Neural cell (in vitro differentiated cells): ENCODE data around the gene GRIA3. TPM values are rescaled to one million over a fixed set of nuclear protein-coding genes. Genes with fewer than 3 reads are reported as not detected.

Source experiments
- H2AFZ ChIP-seq: fragments of 200-600, 300-800 bp; sonication (generic), shearing (Covaris generic); 2 replicates; pipeline ENCODE4 v1.6.0; 2014; ENCODE audit warnings: low read depth, mild to moderate bottlenecking, antibody characterized with exemption, low read length, moderate library complexity
- H3F3A ChIP-seq: fragments of 200-600 bp; shearing (Covaris generic); 2 replicates; pipeline ENCODE4 v1.6.1; 2016; ENCODE audit warnings: mild to moderate bottlenecking, moderate library complexity, mixed read lengths, antibody characterized with exemption, low read length; ENCODE audit not compliant: insufficient read depth, poor library complexity, severe bottlenecking
- H3K27ac ChIP-seq: fragments of 200-600, 300-800 bp; sonication (generic), shearing (Covaris generic); 2 replicates; pipeline ENCODE4 v1.5.1; 2014; ENCODE audit warnings: mild to moderate bottlenecking, low read length, moderate library complexity
- H3K27me3 ChIP-seq: fragments of 300-800, 200-600 bp; sonication (generic), shearing (Covaris generic); 2 replicates; pipeline ENCODE4 v1.6.0; 2014; ENCODE audit warnings: mild to moderate bottlenecking, low read depth, low read length, moderate library complexity; ENCODE audit not compliant: insufficient read depth
- H3K36me3 ChIP-seq: fragments of 300-800, 200-600 bp; sonication (generic), shearing (Covaris generic); 2 replicates; pipeline ENCODE4 v1.5.1; 2014; ENCODE audit warnings: mild to moderate bottlenecking, antibody characterized with exemption, low read length, moderate library complexity; ENCODE audit not compliant: insufficient read depth
- H3K4me2 ChIP-seq: fragments of 300-800, 200-600 bp; sonication (generic), shearing (Covaris generic); 2 replicates; pipeline ENCODE4 v1.6.0; 2014; ENCODE audit warnings: mild to moderate bottlenecking, low read length
- H3K4me3 ChIP-seq: fragments of 300-800, 200-600 bp; sonication (generic), shearing (Covaris generic); 2 replicates; pipeline ENCODE4 v1.5.1; 2014; ENCODE audit warnings: mild to moderate bottlenecking, low read length, moderate library complexity
- H3K79me2 ChIP-seq: fragments of 200-600 bp; shearing (Covaris generic); replicated peaks from 2 replicates; pipeline ENCODE4 v1.6.0; 2014; ENCODE audit warnings: mild to moderate bottlenecking, low read length, moderate library complexity; ENCODE audit not compliant: insufficient read depth
- H3K9ac ChIP-seq: fragments of 300-800, 200-600 bp; sonication (generic), shearing (Covaris generic); 2 replicates; pipeline ENCODE4 v1.6.1; 2016; ENCODE audit warnings: mild to moderate bottlenecking, low read length, mixed read lengths
- H3K9me2 ChIP-seq: fragments of 200-600 bp; shearing (Covaris generic); 2 replicates; pipeline ENCODE4 v1.6.1; 2016; ENCODE audit warnings: mild to moderate bottlenecking, low read length, mixed read lengths; ENCODE audit not compliant: insufficient read depth
- H3K9me3 ChIP-seq: fragments of 200-600, 300-800 bp; sonication (generic), shearing (Covaris generic); 2 replicates; pipeline ENCODE4 v1.6.1; 2016; ENCODE audit warnings: mild to moderate bottlenecking, mixed run types, low read length, moderate library complexity, mixed read lengths
- H4K20me1 ChIP-seq: fragments of 200-600 bp; shearing (Covaris generic); 2 replicates; pipeline ENCODE4 v1.6.1; 2016; ENCODE audit warnings: mild to moderate bottlenecking, mixed run types; ENCODE audit not compliant: insufficient read depth
- CTCF ChIP-seq: fragments of 450-650 bp; IDR thresholded peaks from 2 replicates; pipeline ENCODE4 v1.5.1; 2014; ENCODE audit warnings: antibody characterized with exemption, mild to moderate bottlenecking, moderate library complexity; ENCODE audit not compliant: poor library complexity, severe bottlenecking
- EP300 ChIP-seq: fragments of 450-650 bp; conservative IDR thresholded peaks from 2 replicates; pipeline ENCODE4 v1.6.1; 2014; ENCODE audit warnings: antibody characterized with exemption, mild to moderate bottlenecking, moderate library complexity; ENCODE audit not compliant: poor library complexity, severe bottlenecking
- EZH2 ChIP-seq: fragments of 200-600, 300-800 bp; shearing (Covaris generic), sonication (generic); IDR thresholded peaks from 2 replicates; pipeline ENCODE4 v1.6.1; 2014; ENCODE audit warnings: antibody characterized with exemption, low read length, borderline replicate concordance, mild to moderate bottlenecking; ENCODE audit not compliant: insufficient read depth, poor library complexity, severe bottlenecking
- MXI1 ChIP-seq: fragments of 450-650 bp; conservative IDR thresholded peaks from 2 replicates; pipeline ENCODE4 v1.6.1; 2014; ENCODE audit warnings: antibody characterized with exemption, mild to moderate bottlenecking; ENCODE audit not compliant: poor library complexity, severe bottlenecking
- POLR2AphosphoS5 ChIP-seq: IDR thresholded peaks from 2 replicates; pipeline ENCODE4 v1.6.1; 2012
- RAD21 ChIP-seq: fragments of 450-650 bp; conservative IDR thresholded peaks from 2 replicates; pipeline ENCODE4 v1.6.1; 2014; ENCODE audit warnings: antibody characterized with exemption, mild to moderate bottlenecking, moderate library complexity
- REST ChIP-seq: IDR thresholded peaks from 2 replicates; pipeline ENCODE4 v1.6.1; 2012; ENCODE audit warnings: borderline replicate concordance
- SMC3 ChIP-seq: fragments of 450-650 bp; conservative IDR thresholded peaks from 2 replicates; pipeline ENCODE4 v1.6.1; 2014; ENCODE audit warnings: antibody characterized with exemption, mild to moderate bottlenecking, moderate library complexity; ENCODE audit not compliant: poor library complexity
- TAF1 ChIP-seq: IDR thresholded peaks from 2 replicates; pipeline ENCODE4 v1.6.1; 2012; ENCODE audit warnings: low read depth
- polyA plus RNA-seq: library from polyadenylated mRNA; depleted of rRNA; stranded (reverse); fragments of >200 nt; gene quantifications from 2 replicates; pipeline ENCODE4 v1.2.3, GENCODE V29; 2014

Gene GRIA3
- polyA plus RNA-seq, 1 donor from 2014 or later: 7.8 TPM

- no peaks in the 10 kb centered on the region for H3F3A ChIP-seq
- no peaks in the 10 kb centered on the region for H3K27me3 ChIP-seq
- TF ChIP-seq EZH2 (no peak), MXI1 (no peak), EP300 (no peak), TAF1 (no peak), CTCF (no peak), REST (no peak), RAD21 (no peak), SMC3 (no peak)
- no peak overlapping the region for H2AFZ ChIP-seq
- no peaks in the 10 kb centered on the region for H3K36me3 ChIP-seq
- no peak overlapping the region for H3K27ac ChIP-seq
- H3K79me2 ChIP-seq: no peaks in the 10 kb centered on the region
- no peak overlapping the region for H3K4me2 ChIP-seq
- no peaks in the 10 kb centered on the region for H4K20me1 ChIP-seq
- no peak overlapping the region for H3K4me3 ChIP-seq
- H3K9me3 ChIP-seq: no peaks in the 10 kb centered on the region
- no peaks in the 10 kb centered on the region for H3K9me2 ChIP-seq
- H3K9ac ChIP-seq: no peak overlapping the region
Measured at GRCh38 chrX:123487669-123488068, 303.6 kb downstream of the GRIA3 start.

- Histone ChIP-seq H3K9me2 (no peaks in the 10 kb centered on the region), H3K9me3 (no peaks in the 10 kb centered on the region), H3K79me2 (no peaks in the 10 kb centered on the region), H3F3A (no peaks in the 10 kb centered on the region), H3K36me3 (no peaks in the 10 kb centered on the region), H3K27me3 (no peaks in the 10 kb centered on the region), H3K4me2 (no peak overlapping the region), H2AFZ (no peak overlapping the region), H3K9ac (no peak overlapping the region), H3K27ac (no peak overlapping the region), H4K20me1 (no peaks in the 10 kb centered on the region), H3K4me3 (no peak overlapping the region)
- TF ChIP-seq REST: no peak
- no peak for TF ChIP-seq EZH2
- TF ChIP-seq RAD21: no peak
- TF ChIP-seq MXI1: no peak
- TF ChIP-seq POLR2AphosphoS5: no peak
- no peak for TF ChIP-seq CTCF
- no peak for TF ChIP-seq EP300
- no peak for TF ChIP-seq SMC3
- TF ChIP-seq TAF1: no peak
Measured at GRCh38 chrX:123489011-123489410, 304.9 kb downstream of the GRIA3 start.
